K562 (cell line): ENCODE results near the gene HFE. TPM values are rescaled to one million over a fixed set of nuclear protein-coding genes. Genes with fewer than 3 reads are reported as not detected.
A peak's percentile ranks its signal among the peaks of the same experiment; 100 is the strongest.

Source experiments
- DPF2 ChIP-seq: fragments of 450-650 bp; IDR thresholded peaks from 2 replicates; pipeline ENCODE4 v1.6.1; 2016
- MAZ ChIP-seq, 2 experiments: fragments of 450-650 bp in 1 of 2; sonication (generic) in 1 of 2; formaldehyde crosslinking; IDR thresholded peaks in 1 of 2; conservative IDR thresholded peaks in 1 of 2; 2 replicates each; pipeline versions ENCODE4 v1.4.0 to v1.5.0; 2020; ENCODE audit warnings: mild to moderate bottlenecking in 1 of 2, missing genetic modification reagents in 1 of 2
- MED1 ChIP-seq: sonication (generic); formaldehyde crosslinking; IDR thresholded peaks from 2 replicates; pipeline ENCODE4 v1.8.1; 2023; ENCODE audit warnings: missing genetic modification reagents, borderline replicate concordance
- PBX2 ChIP-seq, 2 experiments: IDR thresholded peaks in 1 of 2; conservative IDR thresholded peaks in 1 of 2; 2 replicates each; pipeline ENCODE4 v1.6.1; 2016; ENCODE audit warnings: low read depth in 2 of 2, mild to moderate bottlenecking in 1 of 2, missing compliant biosample characterization in 1 of 2, missing genetic modification characterization in 1 of 2, moderate library complexity in 1 of 2
- RBM34 ChIP-seq: fragments of 200-400 bp; formaldehyde crosslinking; IDR thresholded peaks from 2 replicates; pipeline ENCODE4 v1.6.1; 2018; ENCODE audit warnings: low read length, borderline replicate concordance; ENCODE audit not compliant: insufficient read depth
- SIN3A ChIP-seq, 2 experiments: fragments of 150-350 bp in 1 of 2; IDR thresholded peaks; 2 replicates each; pipeline ENCODE4 v1.6.1; 2011 to 2016; ENCODE audit warnings: borderline replicate concordance in 2 of 2, low read depth in 2 of 2, low read length in 2 of 2, mild to moderate bottlenecking in 2 of 2, moderate library complexity in 2 of 2; ENCODE audit not compliant: control insufficient read depth in 1 of 2
- SMAD1 ChIP-seq: fragments of 150-350 bp; IDR thresholded peaks from 2 replicates; pipeline ENCODE4 v1.6.1; 2014; ENCODE audit warnings: low read length, low read depth; ENCODE audit not compliant: partially characterized antibody
- SMAD2 ChIP-seq: fragments of 150-350 bp; IDR thresholded peaks from 2 replicates; pipeline ENCODE4 v1.6.1; 2014; ENCODE audit warnings: low read depth, mild to moderate bottlenecking, low read length
- SMAD4 ChIP-seq: fragments of 250-450 bp; sonication (Bioruptor Pico); conservative IDR thresholded peaks from 2 replicates; pipeline ENCODE4 v1.8.0; 2021; ENCODE audit warnings: inconsistent platforms, mild to moderate bottlenecking, moderate library complexity
- XRCC5 ChIP-seq: fragments of 200-400 bp; formaldehyde crosslinking; IDR thresholded peaks from 2 replicates; pipeline ENCODE4 v1.6.1; 2017; ENCODE audit warnings: low read depth, mild to moderate bottlenecking, low read length
- ZNF224 ChIP-seq: sonication (generic); formaldehyde crosslinking; IDR thresholded peaks from 2 replicates; pipeline ENCODE4 v1.8.0; 2022; ENCODE audit warnings: mild to moderate bottlenecking, missing genetic modification reagents
- ZNF407 ChIP-seq: fragments of 450-650 bp; IDR thresholded peaks from 2 replicates; pipeline ENCODE4 v1.6.1; 2016; ENCODE audit warnings: low read depth
- ZNF707 ChIP-seq: fragments of 250-450 bp; sonication (Bioruptor Pico); conservative IDR thresholded peaks from 2 replicates; pipeline ENCODE4 v1.8.0; 2022; ENCODE audit warnings: inconsistent platforms, mild to moderate bottlenecking, moderate library complexity
- ZNF766 ChIP-seq: fragments of 200-800 bp; sonication (Bioruptor generic); conservative IDR thresholded peaks from 2 replicates; pipeline ENCODE4 v1.6.1; 2016; ENCODE audit warnings: missing genetic modification characterization, missing compliant biosample characterization
- polyA plus RNA-seq, 8 experiments: library from polyadenylated mRNA; depleted of rRNA in 4 of 8; stranded (reverse) in 5 of 8; unstranded in 3 of 8; fragments of >200 nt; fragmentation: Nextera tagmentation in 2 of 8; fragmentation: Illumina TruSeq in 1 of 8; extraction: Ambion mirVana in 2 of 8; extraction: Trizol in 1 of 8; gene quantifications; 2 replicates each; pipeline versions ENCODE4 v1.2.1 to v1.2.3, GENCODE V29; 2011 to 2014; ENCODE audit warnings: inconsistent platforms in 1 of 8, missing spikeins in 1 of 8
- total RNA-seq, 7 experiments: library from RNA; depleted of rRNA in 6 of 7; stranded (reverse); fragments of >200 nt in 6 of 7; fragmentation: Illumina TruSeq in 2 of 7; extraction: Trizol in 2 of 7; gene quantifications; 2 replicates each; pipeline versions ENCODE4 v1.2.1 to v1.2.3, GENCODE V29; 2011 to 2021; ENCODE audit warnings: low replicate concordance in 1 of 7

Gene HFE
- total and polyA plus RNA-seq, 9 of the 15 experiments (the other 6 are each of a cell fraction or from before 2014, with no cell fraction given) = 0.14 to 1.2 (median 0.76) TPM

GRCh38 chr6:26056583-26057350, 30.5 kb upstream of the HFE start (continued):
- TF ChIP-seq ZNF766 (CRISPR knock-in tag) = peak; percentile 12; the same call in 1 of the 2 replicates
- peak; percentile 26; the same call in 1 of the 2 replicates for TF ChIP-seq DPF2
- TF ChIP-seq ZNF224 (CRISPR knock-in tag) = no peak
- no peak for TF ChIP-seq ZNF707 (CRISPR knock-in tag)
- TF ChIP-seq SIN3A (IDR thresholded peaks at IDR 0.05; ENCODE audit: borderline replicate concordance in 2 of 2, control insufficient read depth in 1 of 2, low read depth in 2 of 2, low read length in 2 of 2) = no peak
- TF ChIP-seq PBX2 (CRISPR knock-in tag; IDR thresholded peaks at IDR 0.05; ENCODE audit: low read depth) = no peak
- no peak for TF ChIP-seq PBX2 (tag; conservative IDR thresholded peaks at IDR 0.05; ENCODE audit: low read depth)
- 0 out of 2 replicates have a peak, but pooled peaks have one; percentile 2 for TF ChIP-seq XRCC5
- 0 out of 4 replicates have a peak, but pooled peaks of 1 of the 2 experiments have one; percentile 10 for TF ChIP-seq MAZ (CRISPR knock-in tag; conservative IDR thresholded peaks at IDR 0.05 in 1 of 2, IDR thresholded peaks at IDR 0.05 in 1 of 2)
- TF ChIP-seq SMAD4 (CRISPR knock-in tag) = 0 out of 2 replicates have a peak, but pooled peaks have one; percentile 6
- no peak for TF ChIP-seq RBM34
- no peak for TF ChIP-seq SMAD1
- TF ChIP-seq ZNF407 = no peak
- no peak for TF ChIP-seq SMAD2
- TF ChIP-seq MED1 (CRISPR knock-in tag) = no peak
